ENCODE measurements around the gene WIZ. TPM values are rescaled to one million over a fixed set of nuclear protein-coding genes. Genes with fewer than 3 reads are reported as not detected.

The WIZ gene
- total and polyA plus RNA-seq, 2 donors (not counting 1 experiment from before 2014, with no cell fraction given), result 15.0 to 24.8 TPM

DNA sequence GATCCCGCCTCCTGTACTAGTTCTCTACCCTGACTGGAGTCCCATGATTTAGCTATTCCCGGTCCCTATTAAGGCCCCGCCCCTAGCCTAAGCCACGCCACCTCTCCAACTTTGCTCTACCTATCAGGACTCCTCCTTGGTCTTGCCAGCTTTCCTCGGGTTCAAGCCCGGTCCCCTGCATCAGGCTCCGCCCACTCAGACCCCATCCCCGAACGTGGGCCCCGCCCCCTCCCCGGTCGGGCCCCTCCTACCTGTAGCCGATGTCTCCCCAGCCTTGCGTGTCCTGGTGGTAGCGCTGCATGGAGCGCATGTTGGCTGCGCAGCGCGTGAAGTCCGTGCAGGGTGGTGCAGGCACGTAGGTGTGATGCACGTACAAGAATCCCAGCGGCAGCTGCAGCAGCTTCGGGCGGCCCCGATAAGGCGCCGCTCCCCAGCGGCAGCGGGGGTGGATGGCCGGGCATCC, 21.9 kb upstream of the WIZ start:
- intact Hi-C loops (cut with micrococcal nuclease), result no loop called here
- Histone ChIP-seq H3K79me2 (ENCODE audit: control insufficient read depth, insufficient read depth, low read length) (peaks cover 15% of the 10 kb centered on the region), H2AFZ (ENCODE audit: insufficient read depth, low read depth, low read length, poor library complexity, severe bottlenecking) (no peak overlapping the region), H3K27me3 (replicated peaks in 1 of 4; ENCODE audit: control extremely low read depth in 1 of 4, control insufficient read depth in 3 of 4, insufficient read depth in 4 of 4, low read length in 3 of 4) (peaks cover 0 to 24% (median 8%) of the 10 kb centered on the region in 4 experiments), H3K9me3 (ENCODE audit: control extremely low read depth in 1 of 3, control insufficient read depth in 2 of 3, insufficient read depth in 1 of 3, low read length in 2 of 3) (peaks cover 0 to 21% (median 0%) of the 10 kb centered on the region in 3 donors), H3K36me3 (replicated peaks in 1 of 2; ENCODE audit: control extremely low read depth in 1 of 2, control insufficient read depth in 1 of 2, extremely low read depth in 1 of 2, insufficient read depth in 2 of 2, low read length in 1 of 2) (no peaks in the 10 kb centered on the region), H4K20me1 (ENCODE audit: control insufficient read depth, insufficient read depth, low read length, poor library complexity, severe bottlenecking) (no peaks in the 10 kb centered on the region), H3K4me3 (ENCODE audit: control extremely low read depth in 1 of 5, extremely low read depth in 1 of 5, insufficient read depth in 1 of 5, low read depth in 2 of 5, low read length in 4 of 5) (no peak overlapping the region), H3K9ac (ENCODE audit: low read length) (no peak overlapping the region), H3K4me1 (ENCODE audit: control insufficient read depth in 2 of 2, insufficient read depth in 2 of 2, low read length in 2 of 2) (peaks cover 21 to 23% of the 10 kb centered on the region in 2 donors), H3K27ac (ENCODE audit: low read length in 2 of 2) (no peak overlapping the region), H3K4me2 (replicated peaks; ENCODE audit: low read depth, low read length, poor library complexity, severe bottlenecking) (no peak overlapping the region)
- H3K27me3 Mint-ChIP-seq, result peaks cover 23% of the 10 kb centered on the region
- TF ChIP-seq EZH2 (IDR thresholded peaks at IDR 0.05; ENCODE audit: borderline replicate concordance, insufficient read depth, low read depth, low read length, poor library complexity, severe bottlenecking), result no peak
- TF ChIP-seq, protein P1, sequence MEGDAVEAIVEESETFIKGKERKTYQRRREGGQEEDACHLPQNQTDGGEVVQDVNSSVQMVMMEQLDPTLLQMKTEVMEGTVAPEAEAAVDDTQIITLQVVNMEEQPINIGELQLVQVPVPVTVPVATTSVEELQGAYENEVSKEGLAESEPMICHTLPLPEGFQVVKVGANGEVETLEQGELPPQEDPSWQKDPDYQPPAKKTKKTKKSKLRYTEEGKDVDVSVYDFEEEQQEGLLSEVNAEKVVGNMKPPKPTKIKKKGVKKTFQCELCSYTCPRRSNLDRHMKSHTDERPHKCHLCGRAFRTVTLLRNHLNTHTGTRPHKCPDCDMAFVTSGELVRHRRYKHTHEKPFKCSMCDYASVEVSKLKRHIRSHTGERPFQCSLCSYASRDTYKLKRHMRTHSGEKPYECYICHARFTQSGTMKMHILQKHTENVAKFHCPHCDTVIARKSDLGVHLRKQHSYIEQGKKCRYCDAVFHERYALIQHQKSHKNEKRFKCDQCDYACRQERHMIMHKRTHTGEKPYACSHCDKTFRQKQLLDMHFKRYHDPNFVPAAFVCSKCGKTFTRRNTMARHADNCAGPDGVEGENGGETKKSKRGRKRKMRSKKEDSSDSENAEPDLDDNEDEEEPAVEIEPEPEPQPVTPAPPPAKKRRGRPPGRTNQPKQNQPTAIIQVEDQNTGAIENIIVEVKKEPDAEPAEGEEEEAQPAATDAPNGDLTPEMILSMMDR (IDR thresholded peaks at IDR 0.05), result no peak
- peaks cover 27% of the 10 kb centered on the region for H3K4me1 Mint-ChIP-seq
- ChIA-PET POLR2A (no interaction called here), CTCF (no interaction called here)
- H3K4me3 Mint-ChIP-seq, result no peak overlapping the region
- ATAC-seq (ENCODE audit: low read depth), result no peak
- 80% methylated on average over 24 of the region's 31 CpGs for WGBS (ENCODE audit: insufficient coverage)
- no peak overlapping the region for H3K27ac Mint-ChIP-seq
- no peak for DNase-seq
- H3K9me3 Mint-ChIP-seq (ENCODE audit: insufficient read depth), result no peaks in the 10 kb centered on the region

DNA sequence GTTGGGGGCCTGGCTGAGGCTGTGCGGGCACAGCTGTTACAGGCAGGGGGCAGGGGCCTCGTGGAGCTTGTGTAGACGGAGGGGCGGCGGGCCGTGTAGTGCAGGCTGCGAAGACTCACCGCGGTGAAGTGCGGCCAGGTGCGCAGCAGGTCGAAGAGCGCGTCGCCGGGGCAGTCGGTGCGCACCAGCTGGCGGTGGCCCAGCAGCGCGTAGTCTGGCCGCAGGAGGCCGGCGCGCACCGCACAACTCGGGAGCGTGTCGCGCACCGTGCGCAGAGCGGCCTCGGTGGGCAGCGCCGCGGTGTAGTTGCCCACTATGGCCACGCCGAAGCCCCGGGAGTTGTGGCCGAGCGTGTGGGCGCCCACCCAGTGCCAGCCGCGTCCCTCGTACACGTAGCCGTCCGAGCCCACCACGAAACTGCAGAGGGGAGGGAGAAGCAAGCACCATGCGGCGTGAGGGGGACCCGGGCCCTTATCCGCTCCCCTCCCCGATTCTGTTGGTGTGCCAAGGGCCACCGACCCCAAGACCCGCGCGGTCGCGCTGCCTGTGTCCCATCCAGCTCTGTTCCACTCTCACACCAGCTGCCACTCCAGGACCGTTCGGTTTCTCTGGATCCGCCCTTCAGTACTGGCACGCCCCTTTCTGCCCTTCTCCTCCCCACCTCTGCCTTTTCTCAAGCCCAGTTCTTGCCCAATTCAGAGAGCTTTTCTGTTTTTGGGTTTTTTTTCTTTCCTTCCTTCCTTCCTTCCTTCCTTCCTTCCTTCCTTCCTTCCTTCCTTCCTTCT, 19.9 kb upstream of the WIZ start:
- Histone ChIP-seq H3K79me2 (ENCODE audit: control insufficient read depth, insufficient read depth, low read length) (peaks cover 28% of the 10 kb centered on the region), H3K27me3 (replicated peaks in 1 of 4; ENCODE audit: control extremely low read depth in 1 of 4, control insufficient read depth in 3 of 4, insufficient read depth in 4 of 4, low read length in 3 of 4) (peaks cover 0 to 24% (median 8%) of the 10 kb centered on the region in 4 experiments), H3K4me1 (ENCODE audit: control insufficient read depth in 2 of 2, insufficient read depth in 2 of 2, low read length in 2 of 2) (peaks cover 27 to 33% of the 10 kb centered on the region in 2 donors), H3K4me3 (ENCODE audit: control extremely low read depth in 1 of 5, extremely low read depth in 1 of 5, insufficient read depth in 1 of 5, low read depth in 2 of 5, low read length in 4 of 5) (peak overlapping the region in 4 of 5 experiments; percentile 28 to 50 (median 41)), H3K27ac (ENCODE audit: low read length in 2 of 2) (no peak overlapping the region), H3K9ac (ENCODE audit: low read length) (peak overlapping the region; percentile 49), H2AFZ (ENCODE audit: insufficient read depth, low read depth, low read length, poor library complexity, severe bottlenecking) (peak overlapping the region; percentile 38), H4K20me1 (ENCODE audit: control insufficient read depth, insufficient read depth, low read length, poor library complexity, severe bottlenecking) (no peaks in the 10 kb centered on the region), H3K4me2 (replicated peaks; ENCODE audit: low read depth, low read length, poor library complexity, severe bottlenecking) (peak overlapping the region; percentile 84), H3K36me3 (replicated peaks in 1 of 2; ENCODE audit: control extremely low read depth in 1 of 2, control insufficient read depth in 1 of 2, extremely low read depth in 1 of 2, insufficient read depth in 2 of 2, low read length in 1 of 2) (no peaks in the 10 kb centered on the region), H3K9me3 (ENCODE audit: control extremely low read depth in 1 of 3, control insufficient read depth in 2 of 3, insufficient read depth in 1 of 3, low read length in 2 of 3) (peaks cover 0 to 11% (median 0%) of the 10 kb centered on the region in 3 donors)
- POLR2A ChIA-PET, result no interaction called here
- Mint-ChIP-seq H3K4me3 (peak overlapping the region; percentile 82), H3K9me3 (ENCODE audit: insufficient read depth) (no peaks in the 10 kb centered on the region), H3K27ac (peak overlapping the region; percentile 61), H3K27me3 (peaks cover 23% of the 10 kb centered on the region), H3K4me1 (peaks cover 34% of the 10 kb centered on the region)
- TF ChIP-seq EZH2 (IDR thresholded peaks at IDR 0.05; ENCODE audit: borderline replicate concordance, insufficient read depth, low read depth, low read length, poor library complexity, severe bottlenecking), result no peak
- TF ChIP-seq, protein P1 (IDR thresholded peaks at IDR 0.05), result no peak
- WGBS (ENCODE audit: insufficient coverage), result 2% methylated on average over 64 of the region's 65 CpGs
- intact Hi-C loops (cut with micrococcal nuclease), result no loop called here
- CTCF ChIA-PET, result no interaction called here
- ATAC-seq (ENCODE audit: low read depth), result peak; percentile 61
- no peak for DNase-seq

Data from B cell (primary cell).